Pancreas (tissue), 10 donors: ENCODE data around the gene DAB2. TPM values are rescaled to one million over a fixed set of nuclear protein-coding genes. Genes with fewer than 3 reads are reported as not detected.
"Not testable (repeated sequence)": the region's sequence is repeated elsewhere in the genome, so short reads cannot be mapped to it uniquely, and the experiment has no call there.

Experiments
- ATAC-seq, 4 donors: fragments of 200-7000 bp; cut with Tn5 transposase; one replicate each; pipeline versions ENCODE4 v1.8.0 to v1.9.1; 2020; ENCODE audit warnings: mild to moderate bottlenecking in 4 of 4, moderate library complexity in 4 of 4
- DNase-seq, 6 donors: peaks; one replicate each; pipeline ENCODE4 v3.0.0-alpha.2; 2020
- FAIRE-seq: peaks from 2 replicates; lab custom pipeline; 2012; peaks lifted over from hg19 to GRCh38; lab: Jason Lieb, UNC
- H3K27ac ChIP-seq, 4 donors: fragments of 200-600 bp; sonication (generic); 1 replicate in 3 of 4; 2 replicates in 1 of 4; pipeline versions ENCODE4 v1.5.0 to v1.8.0; 2020
- H3K27me3 ChIP-seq, 4 donors: fragments of 200-600 bp; one replicate each; pipeline ENCODE4 v1.8.0; 2021
- H3K36me3 ChIP-seq, 3 donors: fragments of 200-600 bp; sonication (generic) in 1 of 3; one replicate each; pipeline versions ENCODE4 v1.5.0 to v1.8.0; 2020 to 2021
- H3K4me1 ChIP-seq, 3 donors: fragments of 200-600 bp; one replicate each; pipeline ENCODE4 v1.8.0; 2021
- H3K4me3 ChIP-seq, 4 donors: fragments of 200-600 bp; sonication (generic) in 2 of 4; one replicate each; pipeline versions ENCODE4 v1.5.0 to v1.8.0; 2020 to 2021
- H3K9me3 ChIP-seq, 4 donors: fragments of 200-600 bp; one replicate each; pipeline ENCODE4 v1.8.0; 2021
- WGBS, 2 donors: extraction: QIAGEN DNeasy Blood & Tissue Kit; methylation state at CpG; one replicate each; pipeline ENCODE4 v1.1.7; 2013; 5-methylcytosine and 5-hydroxymethylcytosine counted together
- intact Hi-C, 3 donors: fragments of 100-400 bp; cut with DNase I; formaldehyde crosslinking; loops; one replicate each; pipeline versions ENCODE4 v1.11.1 to v1.14.2; 2022
- polyA plus RNA-seq, 2 donors: library from polyadenylated mRNA; stranded (reverse); fragments of 200-250 nt; gene quantifications; one replicate each; pipeline ENCODE4 v1.2.3, GENCODE V29; 2013
- total RNA-seq, 6 donors: library from RNA; stranded (reverse); fragmentation: NEBNext Ultra II Directional in 4 of 6; extraction: Animal tissue kit (Norgen Biotek cat#: 25700) in 4 of 6; gene quantifications; one replicate each; pipeline versions ENCODE4 v1.2.1 to v1.2.4, GENCODE V29; 2021 to 2023
- TF ChIP-seq, protein P1 (sequence below), 4 donors: fragments of 200-600 bp; sonication (generic) in 3 of 4; IDR thresholded peaks; one replicate each; pipeline versions ENCODE4 v1.5.0 to v1.8.0; 2021; ENCODE audit warnings: antibody characterized with exemption in 4 of 4
- donor health status: healthy with polysubstance abuse.
- donor health status: DM: no; HTN: no; CAD: no; lungs with moderate emphysema.
- donor health status: DM: no; HTN: no; CAD: no.
- donor health status: control.
- donor health status: control.
- donor health status: Bipolar disorder and iron deficiency.
- donor health status: DM: yes; HTN: yes; CAD: no.
- donor health status: DM: no; HTN: no; CAD: no.
- donor health status: DM: no; HTN: no; CAD: no.
- donor health status: DM: yes; HTN: yes; CAD: no.

Gene DAB2
- total and polyA plus RNA-seq, 8 donors = 12.0 to 53.3 (median 27.2) TPM

DNA sequence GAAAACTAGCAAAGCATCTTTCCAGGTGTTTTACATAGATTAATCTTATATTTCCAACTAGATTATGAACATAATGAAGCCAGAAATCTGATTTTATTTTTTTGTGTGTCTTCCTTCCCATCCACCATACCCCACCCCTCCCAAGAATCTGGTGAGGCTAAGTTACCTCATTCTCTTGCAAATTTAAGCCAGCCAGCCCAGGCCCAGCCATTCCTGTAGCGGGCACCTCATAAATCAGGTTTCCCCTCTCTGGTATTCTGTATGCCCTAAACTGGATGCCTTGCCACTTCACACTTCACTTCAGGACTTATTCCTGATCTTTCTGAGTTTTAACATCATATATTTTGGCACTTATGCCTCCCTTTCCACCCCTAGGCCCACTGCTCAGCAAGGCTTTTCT lies 82.3 kb downstream of the DAB2 start:
- 97 to 100% methylated on average over 1 of the region's 1 CpG for WGBS, 2 donors
- intact Hi-C loops = no loop called here
- H3K9me3 ChIP-seq = no peaks in the 10 kb centered on the region
- H3K4me3 ChIP-seq = no peak overlapping the region
- no peaks in the 10 kb centered on the region for H3K27me3 ChIP-seq
- DNase-seq (no peak), ATAC-seq (no peak), FAIRE-seq (no peak)
- no peaks in the 10 kb centered on the region for H3K4me1 ChIP-seq
- no peaks in the 10 kb centered on the region for H3K36me3 ChIP-seq
- TF ChIP-seq, protein P1, sequence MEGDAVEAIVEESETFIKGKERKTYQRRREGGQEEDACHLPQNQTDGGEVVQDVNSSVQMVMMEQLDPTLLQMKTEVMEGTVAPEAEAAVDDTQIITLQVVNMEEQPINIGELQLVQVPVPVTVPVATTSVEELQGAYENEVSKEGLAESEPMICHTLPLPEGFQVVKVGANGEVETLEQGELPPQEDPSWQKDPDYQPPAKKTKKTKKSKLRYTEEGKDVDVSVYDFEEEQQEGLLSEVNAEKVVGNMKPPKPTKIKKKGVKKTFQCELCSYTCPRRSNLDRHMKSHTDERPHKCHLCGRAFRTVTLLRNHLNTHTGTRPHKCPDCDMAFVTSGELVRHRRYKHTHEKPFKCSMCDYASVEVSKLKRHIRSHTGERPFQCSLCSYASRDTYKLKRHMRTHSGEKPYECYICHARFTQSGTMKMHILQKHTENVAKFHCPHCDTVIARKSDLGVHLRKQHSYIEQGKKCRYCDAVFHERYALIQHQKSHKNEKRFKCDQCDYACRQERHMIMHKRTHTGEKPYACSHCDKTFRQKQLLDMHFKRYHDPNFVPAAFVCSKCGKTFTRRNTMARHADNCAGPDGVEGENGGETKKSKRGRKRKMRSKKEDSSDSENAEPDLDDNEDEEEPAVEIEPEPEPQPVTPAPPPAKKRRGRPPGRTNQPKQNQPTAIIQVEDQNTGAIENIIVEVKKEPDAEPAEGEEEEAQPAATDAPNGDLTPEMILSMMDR (IDR thresholded peaks at IDR 0.05) = no peak
- no peak overlapping the region for H3K27ac ChIP-seq

DNA sequence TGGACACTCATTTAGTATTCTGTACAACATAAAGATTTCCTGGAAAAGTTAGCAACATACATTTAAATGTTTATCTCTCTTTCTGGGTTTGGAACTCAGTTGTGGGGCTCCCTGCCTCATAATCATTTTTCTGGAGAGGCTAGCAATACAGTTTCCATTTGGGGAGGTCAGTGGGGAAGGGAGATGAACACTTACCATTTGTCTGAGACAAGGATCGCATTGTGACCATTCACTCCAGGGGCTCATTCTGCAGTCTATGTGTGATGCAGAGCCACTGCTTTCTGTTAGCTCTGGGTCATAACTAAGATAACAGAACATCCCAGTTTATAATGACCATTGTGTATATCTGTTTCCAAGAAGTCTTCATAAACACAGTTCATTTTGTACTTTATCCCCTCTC lies 82.9 kb downstream of the DAB2 start:
- ATAC-seq (no peak), FAIRE-seq (no peak), DNase-seq (no peak)
- no peaks in the 10 kb centered on the region for H3K27me3 ChIP-seq
- WGBS, 2 donors = 49 to 76% methylated on average over 1 of the region's 1 CpG
- H3K9me3 ChIP-seq = no peaks in the 10 kb centered on the region
- H3K27ac ChIP-seq = no peak overlapping the region
- no peak overlapping the region for H3K4me3 ChIP-seq
- TF ChIP-seq, protein P1 (IDR thresholded peaks at IDR 0.05) = no peak
- no peaks in the 10 kb centered on the region for H3K36me3 ChIP-seq
- H3K4me1 ChIP-seq = no peaks in the 10 kb centered on the region
- intact Hi-C loops = no loop called here

DNA sequence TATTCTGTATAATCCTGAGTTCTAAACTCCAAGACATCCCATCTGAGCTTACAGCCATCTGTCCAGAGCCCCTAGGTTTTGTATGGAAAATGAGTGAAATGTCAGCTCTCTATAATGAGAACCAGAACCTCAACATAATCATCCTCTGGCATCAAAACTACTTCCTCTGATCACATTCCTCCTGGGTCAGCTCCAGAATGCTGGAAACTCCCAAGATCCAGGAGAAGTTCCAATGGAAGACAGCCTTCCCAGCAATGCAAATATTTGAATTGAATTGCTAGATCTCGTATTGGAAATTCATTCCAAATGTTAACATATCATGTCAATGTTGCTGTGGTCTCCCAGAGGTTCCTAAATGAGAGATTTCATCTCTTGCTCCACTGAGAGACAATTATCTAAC lies 84.3 kb downstream of the DAB2 start:
- no peak for FAIRE-seq

DNA sequence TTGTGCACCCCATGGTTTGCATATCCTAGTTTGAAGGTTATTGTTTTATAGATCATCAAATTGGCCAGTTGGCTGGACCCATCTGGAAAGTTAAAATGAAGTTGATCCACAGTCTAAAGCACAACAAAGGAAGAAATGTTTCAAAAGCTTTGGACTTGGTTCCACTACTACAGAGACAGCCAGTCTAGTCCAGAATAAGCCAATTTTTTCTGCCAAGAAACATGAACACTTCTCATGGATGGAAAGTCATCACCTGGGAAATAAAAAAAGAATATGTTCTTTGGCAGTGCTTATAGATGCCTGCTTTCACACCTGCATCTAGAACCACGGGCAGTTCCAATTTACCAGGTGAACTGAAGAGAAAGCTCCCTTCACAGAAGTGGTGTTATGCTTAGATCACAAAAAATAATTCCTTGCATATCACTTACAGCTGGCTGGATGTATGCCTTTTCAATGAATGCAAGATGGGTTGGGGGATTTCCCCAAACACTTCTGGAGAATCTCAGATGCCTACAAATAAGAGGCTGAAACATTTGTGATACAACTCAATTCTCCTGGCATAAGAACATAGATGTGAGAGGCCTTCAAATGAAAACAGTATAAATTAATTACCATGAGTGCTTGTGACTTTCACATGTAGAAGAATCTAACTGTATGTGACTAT lies 87.4 kb downstream of the DAB2 start:
- Histone ChIP-seq H3K27ac (no peak overlapping the region), H3K9me3 (no peaks in the 10 kb centered on the region), H3K4me1 (no peaks in the 10 kb centered on the region), H3K27me3 (no peaks in the 10 kb centered on the region), H3K36me3 (no peaks in the 10 kb centered on the region), H3K4me3 (no peak overlapping the region)
- ATAC-seq (no peak), FAIRE-seq (no peak), DNase-seq (no peak)
- intact Hi-C loops = no loop called here
- 38 to 47% methylated on average over 1 of the region's 1 CpG for WGBS, 2 donors
- TF ChIP-seq, protein P1 (IDR thresholded peaks at IDR 0.05) = no peak

More for the DNA sequence above, 84.3 kb downstream of the DAB2 start:
- H3K27me3 ChIP-seq = no peaks in the 10 kb centered on the region
- 34 to 54% methylated on average over 1 of the region's 1 CpG for WGBS, 2 donors
- TF ChIP-seq, protein P1 (IDR thresholded peaks at IDR 0.05) = no peak
- DNase-seq = no peak
- no peak for ATAC-seq
- no peak overlapping the region for H3K27ac ChIP-seq
- no peaks in the 10 kb centered on the region for H3K9me3 ChIP-seq
- H3K4me1 ChIP-seq = no peaks in the 10 kb centered on the region
- H3K36me3 ChIP-seq = no peaks in the 10 kb centered on the region
- H3K4me3 ChIP-seq = no peak overlapping the region
- intact Hi-C loops = no loop called here

DNA sequence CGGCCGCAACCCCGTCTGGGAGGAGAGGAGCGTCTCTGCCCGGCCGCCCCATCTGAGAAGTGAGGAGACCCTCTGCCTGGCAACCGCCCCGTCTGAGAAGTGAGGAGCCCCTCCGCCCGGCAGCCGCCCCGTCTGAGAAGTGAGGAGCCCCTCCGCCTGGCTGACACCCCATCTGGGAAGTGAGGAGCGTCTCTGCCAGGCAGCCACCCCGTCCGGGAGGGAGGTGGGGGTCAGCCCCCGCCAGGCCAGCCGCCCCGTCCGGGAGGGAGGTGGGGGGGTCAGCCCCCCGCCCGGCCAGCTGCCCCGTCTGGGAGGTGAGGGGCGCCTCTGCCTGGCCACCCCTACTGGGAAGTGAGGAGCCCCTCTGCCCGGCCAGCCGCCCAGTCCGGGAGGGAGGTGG lies 90.5 kb downstream of the DAB2 start:
- H3K27ac ChIP-seq, intact Hi-C loops, H3K9me3 ChIP-seq, H3K4me1 ChIP-seq, ATAC-seq, DNase-seq, H3K36me3 ChIP-seq, H3K4me3 ChIP-seq, H3K27me3 ChIP-seq, FAIRE-seq: not testable (repeated sequence)
- 86 to 94% methylated on average over 23 to 27 of the region's 27 CpGs for WGBS, 2 donors
